NCI-H1092 treated with DMSO at 0.1 percent for 48 hours (cell line): ENCODE measurements around the gene ACLY.
A peak's percentile ranks its signal among the peaks of the same experiment; 100 is the strongest.
"Not testable (repeated sequence)": the region's sequence is repeated elsewhere in the genome, so short reads cannot be mapped to it uniquely, and the experiment has no call there.

Source experiments
- DNase-seq: peaks from one replicate; lab custom pipeline; 2025; lab: John Stamatoyannopoulos, UW

Gene ACLY

GRCh38 chr17:41939044-41939692 lies 20.4 kb upstream of the ACLY start:
- no peak for DNase-seq

DNA sequence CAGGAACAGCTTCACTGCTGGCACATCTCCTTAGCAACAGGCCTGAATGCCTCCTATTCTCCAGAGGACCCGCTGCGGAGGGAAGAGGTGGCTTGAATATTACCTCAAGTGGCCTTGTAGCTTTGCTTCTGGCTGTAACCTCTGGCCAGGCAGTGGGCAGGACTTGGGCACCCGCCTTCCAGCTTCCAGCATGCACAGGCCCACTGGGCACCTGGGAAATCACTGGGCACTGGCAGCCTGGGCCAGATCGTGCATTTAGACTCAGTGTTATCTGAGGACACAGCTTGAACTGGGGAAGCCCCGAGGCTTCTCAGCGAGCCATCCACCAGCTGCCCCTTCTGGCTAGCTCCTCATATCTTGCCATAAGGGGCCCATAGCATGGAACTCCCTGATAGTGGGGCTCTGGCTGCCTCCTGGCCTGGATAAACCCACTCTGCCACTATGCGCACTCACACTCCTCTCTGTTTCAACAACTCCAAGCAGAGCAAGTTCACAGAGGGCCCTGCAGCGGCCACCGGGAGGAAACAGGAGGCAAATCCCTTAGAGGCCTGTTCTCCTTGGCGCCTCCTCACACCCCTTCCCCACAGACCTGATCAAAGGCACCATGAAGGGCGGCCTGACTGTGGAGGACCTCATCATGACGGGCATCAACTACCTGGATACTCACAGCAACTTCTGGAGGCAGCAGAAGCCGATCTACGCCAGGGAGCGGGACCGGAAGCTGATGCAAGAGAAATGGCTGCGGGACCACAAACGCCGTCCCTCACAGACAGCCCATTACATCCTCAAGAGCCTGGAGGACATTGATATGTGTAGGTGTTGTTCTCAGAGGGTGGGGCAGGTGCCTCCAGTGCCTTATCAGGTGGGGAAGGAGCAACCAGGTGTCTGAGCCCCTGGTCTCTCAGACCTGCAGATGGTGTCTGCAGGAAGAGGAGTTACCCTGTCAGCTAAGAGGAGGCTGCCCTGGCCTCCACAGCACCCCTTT lies 19.5 kb upstream of the ACLY start:
- DNase-seq, result no peak

- no peak for DNase-seq
These were observed 16.9 kb upstream of the ACLY start for GRCh38 chr17:41935641-41936040.

DNA sequence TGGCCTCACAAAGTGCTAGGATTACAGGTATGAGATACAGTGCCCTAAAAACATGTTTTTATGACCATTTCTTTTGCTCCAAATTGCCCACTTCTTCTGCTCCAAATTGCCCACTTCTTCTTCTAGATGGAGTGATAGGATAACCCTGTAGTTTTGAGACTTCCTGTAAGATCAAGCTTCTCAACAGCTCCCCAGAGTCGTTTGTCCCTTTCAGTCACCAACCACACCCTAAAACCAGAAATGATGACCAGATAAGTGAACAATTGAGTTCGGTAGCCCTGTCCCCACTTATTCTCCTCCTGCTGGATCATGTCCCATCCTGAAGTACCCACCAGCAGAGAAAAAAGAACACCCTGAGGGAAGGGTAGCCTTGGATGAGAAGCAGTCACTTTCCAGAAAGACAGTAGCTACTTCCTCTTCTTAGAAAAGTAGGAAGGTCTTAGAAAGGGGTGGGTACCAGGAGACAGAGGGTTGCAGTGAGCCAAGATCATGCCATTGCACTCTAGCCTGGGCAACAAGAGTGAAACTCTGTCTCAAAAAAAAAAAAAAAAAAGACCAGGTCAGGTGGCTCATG lies 14.2 kb upstream of the ACLY start:
- DNase-seq, result no peak

DNA sequence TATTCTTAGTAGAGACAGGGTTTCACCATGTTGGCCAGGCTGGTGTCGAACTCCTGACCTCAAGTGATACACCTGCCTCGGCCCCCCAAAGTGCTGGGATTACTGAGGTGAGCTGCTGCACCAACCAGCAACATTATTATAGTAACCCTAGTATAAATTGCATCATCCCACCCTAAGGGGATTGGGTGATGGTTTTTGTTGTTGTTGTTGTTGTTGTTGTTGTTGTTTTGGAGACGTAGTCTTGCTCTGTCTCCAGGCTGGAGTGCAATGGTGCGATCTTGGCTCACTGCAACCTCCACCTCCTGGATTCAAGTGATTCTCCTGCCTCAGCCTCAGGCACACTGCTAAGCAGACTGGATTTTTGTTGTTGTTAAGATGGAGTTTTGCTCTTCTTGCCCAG lies 13.0 kb upstream of the ACLY start:
- not testable (repeated sequence) for DNase-seq

- DNase-seq, result not testable (repeated sequence)
These were observed 12.0 kb upstream of the ACLY start for GRCh38 chr17:41930833-41931156.

GRCh38 chr17:41930009-41930832 lies 11.5 kb upstream of the ACLY start, which contains the start of gene ODAD4:
ODAD4 (plus strand) TSS chr17:41930617; CDS start chr17:41930724, 107 bp downstream.
- peak; percentile 93 for DNase-seq

- no peak for DNase-seq
These were observed 10.0 kb upstream of the ACLY start for GRCh38 chr17:41928693-41929251.

GRCh38 chr17:41925991-41926590 lies 7.3 kb upstream of the ACLY start:
- DNase-seq, result no peak

- no peak for DNase-seq
These were observed 1.8 kb upstream of the ACLY start for GRCh38 chr17:41920580-41920955.

DNA sequence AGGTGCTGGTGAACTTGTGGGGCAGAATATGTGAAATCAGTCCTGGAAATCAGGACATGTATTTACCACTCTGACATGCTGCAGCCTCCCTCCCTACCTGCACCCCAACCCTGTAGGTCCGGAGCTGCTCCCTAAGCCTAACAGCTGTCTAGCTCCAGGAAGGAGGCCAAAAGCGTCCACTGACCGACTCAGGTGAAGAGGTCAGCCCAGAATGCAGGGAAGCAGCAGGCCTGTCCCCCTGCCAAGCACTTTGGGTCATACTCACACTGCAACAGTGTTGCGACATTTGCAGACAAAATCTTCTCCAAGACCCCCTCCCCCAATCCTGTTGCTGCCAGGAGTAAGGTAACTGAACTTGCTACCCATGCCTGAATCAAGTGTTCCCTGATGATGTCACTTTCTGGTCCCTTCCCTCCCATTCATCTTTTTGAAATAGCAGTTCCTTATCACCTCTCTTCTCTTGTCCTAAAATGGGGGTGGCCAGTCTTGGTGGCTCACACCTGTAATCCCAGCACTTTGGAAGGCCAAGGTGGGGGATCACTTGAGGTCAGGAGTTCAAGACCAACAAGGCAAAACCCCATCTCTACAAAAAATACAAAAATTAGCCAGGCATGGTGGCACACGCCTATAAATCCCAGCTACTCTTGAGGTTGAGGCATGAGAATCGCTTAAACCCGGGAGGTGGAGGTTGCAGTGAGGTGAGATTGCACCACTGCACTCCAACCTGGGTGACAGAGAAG lies 1.3 kb upstream of the ACLY start:
- DNase-seq, result no peak

DNA sequence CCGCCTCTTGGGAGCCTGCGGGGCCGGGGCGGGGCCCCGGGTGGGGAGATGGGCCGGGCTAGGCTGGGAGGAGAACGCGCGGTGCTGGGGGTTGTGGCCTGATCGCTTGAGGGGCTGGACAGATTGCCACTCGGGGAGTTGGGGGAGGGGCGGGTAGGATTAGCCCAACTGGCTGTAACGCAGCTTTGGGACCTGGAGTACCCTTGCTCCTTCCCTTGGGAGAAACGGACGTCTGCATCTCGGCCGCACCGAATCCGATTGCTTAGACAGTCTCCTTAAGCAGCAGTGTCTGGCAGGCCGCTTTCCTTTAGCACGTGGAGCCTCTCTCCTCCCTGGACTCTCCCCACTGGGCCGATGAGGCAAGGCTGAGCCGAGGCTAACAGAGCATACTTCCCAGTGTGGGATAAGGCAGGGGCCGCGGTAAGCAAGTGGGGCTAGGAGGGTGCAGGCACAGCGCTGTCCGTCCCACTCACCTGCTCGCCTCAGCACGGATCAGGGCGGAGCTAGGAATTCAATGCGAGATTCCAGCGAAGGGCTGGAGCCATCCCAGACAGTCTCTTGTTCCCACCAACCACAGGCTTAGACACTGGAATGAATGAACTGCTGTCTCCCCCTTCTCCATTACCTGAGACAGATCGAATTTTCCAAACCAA lies 540 bp upstream of the ACLY start:
- DNase-seq, result peak; percentile 55

- peak; percentile 69 for DNase-seq
These were observed 955 bp downstream of the ACLY start for GRCh38 chr17:41917679-41918313.

DNA sequence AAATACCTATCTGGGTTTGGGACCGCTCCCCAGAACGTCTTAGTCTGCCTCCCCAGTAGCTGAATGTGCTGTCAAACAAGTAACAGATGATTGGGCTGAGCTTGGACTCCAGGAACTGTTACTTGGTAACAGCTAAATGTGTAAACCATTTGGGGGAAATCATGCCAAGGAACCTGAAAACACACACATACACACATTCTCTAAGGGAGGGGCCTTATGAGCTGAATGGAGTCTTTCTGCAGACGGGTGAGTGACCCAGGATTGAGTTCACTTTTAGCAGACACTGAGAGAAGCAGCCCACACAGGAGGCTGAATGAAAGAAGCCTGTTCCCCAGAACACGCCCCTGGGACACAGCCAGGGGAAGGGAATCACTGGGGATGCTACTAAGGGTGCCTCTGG lies 1.6 kb downstream of the ACLY start:
- DNase-seq, result no peak

DNA sequence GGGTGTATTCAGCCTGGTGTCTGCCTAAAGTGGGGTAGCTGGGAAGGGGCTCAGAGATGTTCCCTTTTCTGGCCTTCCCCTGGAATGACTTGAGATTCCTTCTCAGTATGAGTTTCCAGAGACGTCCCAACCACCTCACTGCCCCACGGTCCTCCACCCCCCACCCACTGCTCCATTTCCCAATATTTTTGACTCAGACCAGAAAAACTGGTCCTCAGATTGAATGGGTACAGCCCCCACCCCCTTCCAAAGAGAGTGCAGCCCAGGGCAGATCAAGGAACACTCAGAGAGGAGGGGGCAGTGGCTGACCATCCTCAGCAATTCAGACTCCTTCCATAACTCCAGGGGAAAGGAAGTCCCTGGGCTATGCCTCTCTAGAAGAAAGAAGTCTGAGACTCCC lies 3.2 kb downstream of the ACLY start:
- no peak for DNase-seq

GRCh38 chr17:41915020-41915419 lies 3.7 kb downstream of the ACLY start:
- DNase-seq, result no peak

- no peak for DNase-seq
These were observed 4.4 kb downstream of the ACLY start for GRCh38 chr17:41914358-41914766.

GRCh38 chr17:41913798-41914197 lies 5.0 kb downstream of the ACLY start:
- DNase-seq, result no peak

DNA sequence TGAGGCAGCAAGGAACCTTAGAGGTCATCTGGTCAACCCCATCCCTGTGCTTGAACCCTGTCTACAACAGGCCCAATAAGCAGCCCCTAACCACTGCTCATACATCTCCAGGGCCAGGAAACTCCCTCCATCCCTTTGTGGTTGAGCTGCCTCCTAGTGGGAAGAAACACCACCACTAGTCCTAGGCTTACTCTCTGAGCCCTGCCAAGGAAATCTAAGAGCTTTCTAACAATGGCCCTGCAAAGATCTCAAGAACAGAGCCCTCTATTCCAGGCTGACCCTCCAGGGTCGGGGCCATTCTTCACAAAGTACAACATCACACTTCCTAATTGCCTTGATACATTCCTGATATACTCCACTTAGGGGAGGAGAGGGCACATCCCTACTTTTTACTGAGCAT lies 5.8 kb downstream of the ACLY start:
- DNase-seq, result no peak
